Testis (tissue), 2 donors: ENCODE data around the gene CLEC3A.

ENCODE experiments used
- CTCF ChIP-seq, 3 experiments: fragments of 450-650 bp in 2 of 3; fragments of 200-600 bp in 1 of 3; sonication (generic) in 1 of 3; IDR thresholded peaks; one replicate each; pipeline ENCODE4 v1.5.1; 2016 to 2019; ENCODE audit warnings: antibody characterized with exemption in 3 of 3, mild to moderate bottlenecking in 2 of 3, moderate library complexity in 1 of 3
- POLR2A ChIP-seq: fragments of 450-650 bp; IDR thresholded peaks from one replicate; pipeline ENCODE4 v1.6.1; 2017; ENCODE audit warnings: antibody characterized with exemption, mild to moderate bottlenecking, moderate library complexity

DNA sequence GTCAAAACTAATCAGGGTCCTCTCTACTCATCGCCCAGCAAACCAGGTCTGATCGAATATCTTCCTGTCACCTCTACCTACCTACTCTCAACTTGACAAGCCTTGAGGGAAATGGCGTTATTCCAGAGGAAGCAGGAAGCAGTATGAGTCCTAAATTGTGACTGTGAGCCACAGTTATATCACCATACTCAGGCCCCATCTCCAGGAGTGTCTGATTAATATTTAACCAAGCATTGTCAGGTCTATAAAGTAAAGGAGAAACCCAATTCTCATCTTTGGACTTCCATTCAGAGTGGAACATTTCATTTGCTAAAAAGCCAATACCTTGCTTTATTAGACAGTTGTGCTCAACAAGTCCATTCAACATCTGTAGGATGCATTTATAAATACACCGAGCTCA, 17.8 kb upstream of the CLEC3A start:
- TF ChIP-seq CTCF (IDR thresholded peaks at IDR 0.05) (no peak), POLR2A (no peak)
